ENCODE data around the gene MYH11. TPM values are rescaled to one million over a fixed set of nuclear protein-coding genes. Genes with fewer than 3 reads are reported as not detected.
A peak's percentile ranks its signal among the peaks of the same experiment; 100 is the strongest.

MYH11 gene
- total RNA-seq, 4 donors from 2014 or later: 19.5 to 63.2 (median 24.6) TPM

DNA sequence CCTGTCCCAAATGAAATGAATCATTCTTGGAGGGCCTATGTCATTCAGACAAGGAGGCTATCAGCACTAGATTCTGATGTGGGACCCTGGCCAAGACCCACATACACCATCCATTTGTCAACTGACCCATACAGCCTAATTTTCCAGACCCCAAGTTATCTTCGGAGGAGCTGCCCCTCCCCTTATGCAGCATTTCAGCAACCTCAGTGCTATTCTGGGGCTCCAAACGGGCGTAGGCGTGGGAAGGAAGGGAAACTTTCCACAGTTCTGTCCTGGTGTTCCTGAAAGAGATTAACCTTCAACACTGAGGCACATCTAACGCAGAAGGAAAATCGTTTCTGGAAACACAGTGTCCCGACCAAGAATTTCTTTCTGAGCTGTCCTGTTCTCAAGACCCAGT lies 86.7 kb downstream of the MYH11 start:
- Histone ChIP-seq H3K4me3 (replicated peaks in 1 of 3) (no peak overlapping the region), H3K9me3 (no peaks in the 10 kb centered on the region), H3K36me3 (no peaks in the 10 kb centered on the region), H3K27ac (no peak overlapping the region), H3K4me1 (no peaks in the 10 kb centered on the region), H3K27me3 (no peaks in the 10 kb centered on the region)
- no peak for DNase-seq
- 68 to 69% methylated on average over 7 of the region's 7 CpGs for WGBS, 2 donors
- intact Hi-C loops (cut with DNase I): no loop called here
- no peak for TF ChIP-seq POLR2A (IDR thresholded peaks at IDR 0.05)
- TF ChIP-seq CTCF (IDR thresholded peaks at IDR 0.05): no peak

DNA sequence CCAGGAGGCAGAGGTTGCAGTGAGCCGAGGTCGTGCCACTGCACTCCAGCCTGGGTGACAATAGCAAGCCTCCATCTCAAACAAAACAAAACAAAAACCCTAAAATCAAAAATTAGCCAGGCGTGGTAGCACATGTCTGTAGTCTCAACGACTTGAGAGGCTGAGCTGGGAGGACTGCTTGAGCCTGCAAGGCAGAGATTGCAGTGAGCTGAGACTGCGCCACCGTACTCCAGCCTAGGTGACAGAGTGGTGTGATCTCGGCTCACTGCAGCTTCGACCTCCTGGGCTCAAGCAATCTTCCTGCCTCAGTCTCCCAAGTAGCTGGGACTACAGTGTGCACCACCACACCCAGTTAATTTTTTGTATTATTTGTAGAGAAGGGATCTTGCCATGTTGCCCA lies 87.6 kb downstream of the MYH11 start:
- no peaks in the 10 kb centered on the region for H3K36me3 ChIP-seq
- no peaks in the 10 kb centered on the region for H3K4me1 ChIP-seq
- 73 to 81% methylated on average over 8 of the region's 8 CpGs for WGBS, 2 donors
- H3K9me3 ChIP-seq: no peaks in the 10 kb centered on the region
- no peak overlapping the region for H3K27ac ChIP-seq
- H3K4me3 ChIP-seq (replicated peaks in 1 of 3): no peak overlapping the region
- TF ChIP-seq CTCF (IDR thresholded peaks at IDR 0.05) (no peak), POLR2A (IDR thresholded peaks at IDR 0.05) (no peak)
- no peaks in the 10 kb centered on the region for H3K27me3 ChIP-seq
- no peak for DNase-seq
- intact Hi-C loops (cut with DNase I): loop anchor here (10.0 kb wide), 2 partner anchors 366 to 426 kb away; no protein-coding TSS in a partner anchor

- DNase-seq: no peak
- Histone ChIP-seq H3K27me3 (no peaks in the 10 kb centered on the region), H3K4me3 (replicated peaks in 1 of 3) (no peak overlapping the region), H3K4me1 (no peaks in the 10 kb centered on the region), H3K27ac (no peak overlapping the region), H3K36me3 (no peaks in the 10 kb centered on the region), H3K9me3 (no peaks in the 10 kb centered on the region)
- 97% methylated on average over 4 of the region's 4 CpGs for WGBS, 2 donors
- intact Hi-C loops (cut with DNase I): loop anchor here (10.0 kb wide), 2 partner anchors 367 to 427 kb away; no protein-coding TSS in a partner anchor
- TF ChIP-seq POLR2A (IDR thresholded peaks at IDR 0.05) (no peak), CTCF (IDR thresholded peaks at IDR 0.05) (no peak)
Measured at GRCh38 chr16:15768201-15768600, 88.6 kb downstream of the MYH11 start.

DNA sequence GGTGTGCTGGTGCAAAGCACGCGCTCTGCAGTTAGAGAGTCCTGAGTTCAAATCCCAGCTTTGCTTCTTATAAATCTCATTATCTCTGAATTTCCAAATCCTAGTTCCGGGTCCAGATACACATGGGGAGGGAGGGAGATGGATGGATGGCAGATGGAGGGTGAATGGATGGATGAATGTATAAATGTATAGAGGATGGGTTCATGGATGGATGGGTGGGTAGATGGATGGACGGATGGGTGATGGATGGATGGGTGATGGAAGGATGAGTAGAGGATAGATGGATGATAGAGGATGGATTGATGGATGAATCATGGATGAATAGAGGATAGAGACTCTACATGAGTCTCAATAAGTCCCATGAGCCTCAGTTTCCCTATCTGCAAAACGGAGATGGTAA lies 89.9 kb downstream of the MYH11 start:
- H3K27ac ChIP-seq: no peak overlapping the region
- no peaks in the 10 kb centered on the region for H3K4me1 ChIP-seq
- no peaks in the 10 kb centered on the region for H3K27me3 ChIP-seq
- TF ChIP-seq CTCF (IDR thresholded peaks at IDR 0.05) (no peak), POLR2A (IDR thresholded peaks at IDR 0.05) (no peak)
- WGBS, 2 donors: 95 to 97% methylated on average over 5 of the region's 5 CpGs
- H3K9me3 ChIP-seq: no peaks in the 10 kb centered on the region
- no peaks in the 10 kb centered on the region for H3K36me3 ChIP-seq
- no peak overlapping the region for H3K4me3 ChIP-seq (replicated peaks in 1 of 3)
- intact Hi-C loops (cut with DNase I): loop anchor here (10.0 kb wide), 2 partner anchors 368 to 428 kb away; no protein-coding TSS in a partner anchor
- no peak for DNase-seq

- Histone ChIP-seq H3K27me3 (no peaks in the 10 kb centered on the region), H3K27ac (no peak overlapping the region), H3K4me3 (replicated peaks in 1 of 3) (no peak overlapping the region), H3K36me3 (no peaks in the 10 kb centered on the region), H3K9me3 (no peaks in the 10 kb centered on the region), H3K4me1 (no peaks in the 10 kb centered on the region)
- 31 to 41% methylated on average over 3 of the region's 3 CpGs for WGBS, 2 donors
- intact Hi-C loops (cut with DNase I): loop anchor here (10.0 kb wide), 2 partner anchors 369 to 429 kb away; no protein-coding TSS in a partner anchor
- DNase-seq: peak; percentile 40 to 53
- TF ChIP-seq CTCF (IDR thresholded peaks at IDR 0.05): peak in 5 of 6 experiments; percentile 42 to 80 (median 74)
- TF ChIP-seq POLR2A (IDR thresholded peaks at IDR 0.05): no peak
Measured at GRCh38 chr16:15765880-15766279, 90.9 kb downstream of the MYH11 start.

All from thyroid gland (tissue), 4 donors.